Trophoblast cell (in vitro differentiated cells and primary cell): ENCODE results near the gene OR11A1.

Experiments used
- DNase-seq, 2 donors: peaks; one replicate each; pipeline ENCODE4 v3.0.0-alpha.2; 2016
- H2AFZ ChIP-seq: 2 replicates; pipeline ENCODE4 v1.6.1; 2013; ENCODE audit warnings: low read length, moderate library complexity, mild to moderate bottlenecking; ENCODE audit not compliant: insufficient read depth, poor library complexity
- H2AK5ac ChIP-seq: 2 replicates; pipeline ENCODE4 v1.6.1; 2013; ENCODE audit warnings: mild to moderate bottlenecking, low read length
- H2BK120ac ChIP-seq: 2 replicates; pipeline ENCODE4 v1.6.1; 2013; ENCODE audit warnings: low read length, mild to moderate bottlenecking, moderate library complexity; ENCODE audit not compliant: insufficient read depth, poor library complexity
- H2BK12ac ChIP-seq: 2 replicates; pipeline ENCODE4 v1.6.1; 2013; ENCODE audit warnings: mild to moderate bottlenecking, low read length, moderate library complexity
- H2BK5ac ChIP-seq: 2 replicates; pipeline ENCODE4 v1.6.1; 2013; ENCODE audit warnings: low read length, low read depth, moderate library complexity, mild to moderate bottlenecking; ENCODE audit not compliant: poor library complexity
- H3K14ac ChIP-seq: 2 replicates; pipeline ENCODE4 v1.6.1; 2013; ENCODE audit warnings: mild to moderate bottlenecking, low read length
- H3K18ac ChIP-seq: 2 replicates; pipeline ENCODE4 v1.6.1; 2013; ENCODE audit warnings: mild to moderate bottlenecking, low read length
- H3K23ac ChIP-seq: 2 replicates; pipeline ENCODE4 v1.6.1; 2013; ENCODE audit warnings: low read length
- H3K27ac ChIP-seq: 2 replicates; pipeline ENCODE4 v1.5.1; 2013; ENCODE audit warnings: low read depth, mild to moderate bottlenecking, inconsistent platforms, low read length, moderate library complexity
- H3K27me3 ChIP-seq: 2 replicates; pipeline ENCODE4 v1.6.1; 2013; ENCODE audit warnings: inconsistent platforms, mild to moderate bottlenecking, low read length, moderate library complexity; ENCODE audit not compliant: insufficient read depth
- H3K36me3 ChIP-seq, 2 experiments: 1 replicate in 1 of 2; 2 replicates in 1 of 2; pipeline ENCODE4 v1.6.1; 2013; ENCODE audit warnings: low read length in 2 of 2, mild to moderate bottlenecking in 2 of 2, moderate library complexity in 1 of 2; ENCODE audit not compliant: insufficient read depth in 2 of 2, control insufficient read depth in 1 of 2
- H3K4ac ChIP-seq: 2 replicates; pipeline ENCODE4 v1.6.1; 2013; ENCODE audit warnings: low read depth, mild to moderate bottlenecking, low read length, moderate library complexity
- H3K4me1 ChIP-seq, 2 experiments: 1 replicate in 1 of 2; 2 replicates in 1 of 2; pipeline ENCODE4 v1.6.1; 2013; ENCODE audit warnings: low read length in 2 of 2, mild to moderate bottlenecking in 2 of 2, moderate library complexity in 1 of 2; ENCODE audit not compliant: insufficient read depth in 2 of 2, control insufficient read depth in 1 of 2
- H3K4me2 ChIP-seq: 2 replicates; pipeline ENCODE4 v1.6.1; 2013; ENCODE audit warnings: inconsistent platforms, mild to moderate bottlenecking, low read length, moderate library complexity
- H3K4me3 ChIP-seq: 2 replicates; pipeline ENCODE4 v1.5.1; 2013; ENCODE audit warnings: mild to moderate bottlenecking, low read depth, low read length, inconsistent platforms
- H3K79me1 ChIP-seq: one replicate; pipeline ENCODE4 v1.6.1; 2013; ENCODE audit warnings: low read length
- H3K79me2 ChIP-seq: 2 replicates; pipeline ENCODE4 v1.6.1; 2013; ENCODE audit warnings: low read length, mild to moderate bottlenecking; ENCODE audit not compliant: control insufficient read depth, insufficient read depth, poor library complexity
- H3K9ac ChIP-seq: 2 replicates; pipeline ENCODE4 v1.6.1; 2013; ENCODE audit warnings: mild to moderate bottlenecking, low read length
- H3K9me3 ChIP-seq: 2 replicates; pipeline ENCODE4 v1.6.1; 2013; ENCODE audit warnings: low read depth, mild to moderate bottlenecking, control low read depth, inconsistent platforms, low read length; ENCODE audit not compliant: insufficient read depth
- H4K12ac ChIP-seq: 2 replicates; pipeline ENCODE4 v1.6.1; 2013; ENCODE audit warnings: low read depth, mild to moderate bottlenecking, low read length, moderate library complexity
- H4K8ac ChIP-seq: 2 replicates; pipeline ENCODE4 v1.6.1; 2013; ENCODE audit warnings: low read depth, mild to moderate bottlenecking, low read length, moderate library complexity
- H4K91ac ChIP-seq: one replicate; pipeline ENCODE4 v1.6.1; 2013; ENCODE audit warnings: low read depth, mild to moderate bottlenecking, low read length, moderate library complexity
- WGBS: extraction: QIAGEN DNeasy Blood & Tissue Kit; methylation state at CpG from one replicate; pipeline ENCODE4 v1.1.7; 2013; ENCODE audit warnings: missing lambda C conversion rate; ENCODE audit not compliant: insufficient read length, insufficient coverage; ENCODE audit errors: extremely low coverage; 5-methylcytosine and 5-hydroxymethylcytosine counted together

OR11A1 gene

DNA sequence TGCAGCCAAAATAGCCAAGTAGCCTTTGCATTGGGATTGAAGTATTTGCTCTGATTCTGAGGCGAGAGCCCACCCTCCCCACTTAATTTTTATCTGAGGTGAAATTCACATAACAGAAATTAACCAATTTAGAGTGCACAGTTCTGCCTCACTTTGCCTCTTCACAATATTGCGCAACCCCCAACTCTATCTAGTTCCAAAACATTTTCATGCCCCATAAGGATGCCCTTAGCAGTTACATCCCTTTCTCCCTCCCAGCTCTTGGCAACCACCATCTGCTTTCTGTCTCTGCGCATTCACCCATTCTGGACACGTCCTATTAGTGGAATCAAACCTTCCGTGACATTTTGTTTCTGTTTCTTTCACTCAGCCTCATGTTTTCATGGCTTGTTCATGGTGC is 21.9 kb upstream of the OR11A1 start:
- Histone ChIP-seq H2BK12ac (no peak overlapping the region), H3K4me3 (no peak overlapping the region), H4K91ac (no peak overlapping the region), H3K79me2 (no peaks in the 10 kb centered on the region), H3K4me1 (no peaks in the 10 kb centered on the region), H3K9me3 (peaks cover 5% of the 10 kb centered on the region), H3K4me2 (no peak overlapping the region), H3K23ac (no peak overlapping the region), H3K27ac (no peak overlapping the region), H3K4ac (no peak overlapping the region), H3K9ac (no peak overlapping the region), H3K79me1 (no peaks in the 10 kb centered on the region), H2AFZ (no peak overlapping the region), H3K14ac (no peak overlapping the region), H4K8ac (no peak overlapping the region), H3K27me3 (no peaks in the 10 kb centered on the region), H2AK5ac (no peak overlapping the region), H4K12ac (no peak overlapping the region), H3K36me3 (no peaks in the 10 kb centered on the region), H2BK5ac (no peak overlapping the region), H2BK120ac (no peak overlapping the region), H3K18ac (no peak overlapping the region)
- DNase-seq, result no peak
- WGBS, result no CpG with 5 or more reads among the region's 5 CpGs

DNA sequence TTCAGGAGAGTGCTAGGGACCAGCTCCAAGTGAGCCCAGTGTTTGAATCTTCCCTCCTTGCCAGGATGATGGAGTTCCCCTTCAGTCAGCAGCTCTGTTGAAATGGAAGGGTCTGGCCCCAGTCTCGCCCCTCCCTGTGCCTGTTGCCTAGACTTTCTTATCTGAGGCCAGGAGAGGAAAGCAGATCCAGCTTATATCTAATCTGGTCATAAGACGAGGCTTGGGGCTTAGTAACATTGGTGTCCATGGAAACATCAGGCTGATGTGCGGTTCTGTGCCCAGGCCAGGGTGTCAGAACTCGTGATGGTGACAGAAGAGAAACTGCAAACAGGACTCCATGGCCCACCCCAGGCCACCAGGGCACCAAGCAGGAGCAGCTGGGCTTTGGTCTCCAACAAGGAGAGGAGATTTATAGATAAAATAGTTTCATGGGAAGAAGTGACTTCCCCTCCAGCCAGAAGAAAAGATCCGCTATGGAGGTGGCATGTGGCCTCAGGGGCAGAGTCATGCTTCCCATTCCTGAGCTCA is 21.1 kb upstream of the OR11A1 start:
- H3K4me3 ChIP-seq, result no peak overlapping the region
- no peak overlapping the region for H3K27ac ChIP-seq
- H3K23ac ChIP-seq, result no peak overlapping the region
- no peaks in the 10 kb centered on the region for H3K4me1 ChIP-seq
- peaks cover 5% of the 10 kb centered on the region for H3K9me3 ChIP-seq
- H4K12ac ChIP-seq, result no peak overlapping the region
- H4K91ac ChIP-seq, result no peak overlapping the region
- no peak overlapping the region for H2BK5ac ChIP-seq
- no peaks in the 10 kb centered on the region for H3K79me1 ChIP-seq
- H3K27me3 ChIP-seq, result no peaks in the 10 kb centered on the region
- no peak overlapping the region for H2AK5ac ChIP-seq
- H3K4me2 ChIP-seq, result no peak overlapping the region
- no peaks in the 10 kb centered on the region for H3K36me3 ChIP-seq
- H3K9ac ChIP-seq, result no peak overlapping the region
- no CpG with 5 or more reads among the region's 5 CpGs for WGBS
- no peak overlapping the region for H2BK120ac ChIP-seq
- H3K79me2 ChIP-seq, result no peaks in the 10 kb centered on the region
- peak in 1 of 2 donors; percentile 42 for DNase-seq
- H3K18ac ChIP-seq, result no peak overlapping the region
- H3K4ac ChIP-seq, result no peak overlapping the region
- no peak overlapping the region for H3K14ac ChIP-seq
- H2BK12ac ChIP-seq, result no peak overlapping the region
- no peak overlapping the region for H2AFZ ChIP-seq
- H4K8ac ChIP-seq, result no peak overlapping the region

DNA sequence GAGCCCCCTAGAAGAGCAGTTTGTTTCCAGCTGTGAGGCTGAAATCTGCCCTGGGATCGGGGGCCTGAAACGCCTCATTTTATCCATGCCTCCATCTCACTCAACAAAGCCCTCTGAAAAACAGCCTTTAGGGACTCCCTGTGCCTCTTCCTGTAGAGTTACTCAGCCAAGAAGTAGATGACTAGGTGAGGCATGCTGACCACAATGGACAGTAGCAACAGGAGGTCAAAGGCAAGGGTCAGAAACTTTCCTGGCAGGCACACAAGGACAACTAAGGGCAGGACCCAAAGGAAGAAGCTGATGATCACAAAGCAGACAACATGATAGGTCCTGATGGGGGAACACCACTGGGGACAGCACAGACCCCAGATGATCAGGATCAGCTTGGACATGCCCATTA is 18.1 kb upstream of the OR11A1 start:
- Histone ChIP-seq H3K14ac (no peak overlapping the region), H3K27me3 (no peaks in the 10 kb centered on the region), H3K9me3 (peaks cover 5% of the 10 kb centered on the region), H3K4me1 (no peaks in the 10 kb centered on the region), H2BK120ac (no peak overlapping the region), H4K12ac (no peak overlapping the region), H3K27ac (no peak overlapping the region), H3K23ac (no peak overlapping the region), H4K8ac (no peak overlapping the region), H3K18ac (no peak overlapping the region), H2BK5ac (no peak overlapping the region), H2AK5ac (no peak overlapping the region), H3K36me3 (no peaks in the 10 kb centered on the region), H4K91ac (no peak overlapping the region), H3K79me2 (no peaks in the 10 kb centered on the region), H3K9ac (no peak overlapping the region), H3K4me2 (no peak overlapping the region), H2AFZ (no peak overlapping the region), H2BK12ac (no peak overlapping the region), H3K4ac (no peak overlapping the region), H3K4me3 (no peak overlapping the region), H3K79me1 (no peaks in the 10 kb centered on the region)
- no peak for DNase-seq
- no CpG with 5 or more reads among the region's 2 CpGs for WGBS

DNA sequence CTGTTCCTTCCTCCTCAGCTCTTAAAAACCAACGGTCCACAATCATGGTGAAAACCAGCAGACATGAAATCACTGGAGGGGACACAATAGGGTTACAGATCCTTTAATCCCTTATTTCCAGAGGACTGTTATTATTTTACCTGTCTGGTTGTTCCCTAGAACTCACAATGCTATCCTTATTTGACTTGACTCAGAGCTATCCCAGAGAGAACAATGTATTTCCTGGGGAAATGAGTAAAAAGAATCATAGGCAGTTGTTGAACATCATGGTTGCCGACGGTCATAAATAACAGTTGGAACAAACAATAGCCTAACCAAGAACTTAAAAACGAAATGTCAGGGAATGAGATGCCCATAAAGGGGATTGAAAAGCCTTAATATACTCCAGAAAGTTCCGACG is 9.4 kb upstream of the OR11A1 start:
- no peak overlapping the region for H3K27ac ChIP-seq
- no peaks in the 10 kb centered on the region for H3K79me1 ChIP-seq
- H2AFZ ChIP-seq, result no peak overlapping the region
- no CpG with 5 or more reads among the region's 6 CpGs for WGBS
- peaks cover 0 to 2% of the 10 kb centered on the region in 2 experiments for H3K4me1 ChIP-seq
- no peak overlapping the region for H3K14ac ChIP-seq
- H3K4me2 ChIP-seq, result no peak overlapping the region
- no peak overlapping the region for H4K8ac ChIP-seq
- no peaks in the 10 kb centered on the region for H3K9me3 ChIP-seq
- no peak overlapping the region for H3K4ac ChIP-seq
- no peak overlapping the region for H2BK5ac ChIP-seq
- H3K9ac ChIP-seq, result no peak overlapping the region
- no peaks in the 10 kb centered on the region for H3K36me3 ChIP-seq
- no peaks in the 10 kb centered on the region for H3K27me3 ChIP-seq
- H3K23ac ChIP-seq, result no peak overlapping the region
- H2AK5ac ChIP-seq, result no peak overlapping the region
- no peaks in the 10 kb centered on the region for H3K79me2 ChIP-seq
- no peak overlapping the region for H3K18ac ChIP-seq
- H2BK12ac ChIP-seq, result no peak overlapping the region
- H2BK120ac ChIP-seq, result no peak overlapping the region
- no peak overlapping the region for H4K12ac ChIP-seq
- no peak overlapping the region for H3K4me3 ChIP-seq
- no peak overlapping the region for H4K91ac ChIP-seq
- no peak for DNase-seq
